DND-41 (cell line): Measurements from ENCODE around the gene WNT3.

ENCODE experiments used
- EZH2 ChIP-seq: IDR thresholded peaks from 3 replicates; pipeline ENCODE4 v1.6.1; 2012; ENCODE audit warnings: borderline replicate concordance, low read depth, mild to moderate bottlenecking, moderate library complexity, low read length, inconsistent platforms; ENCODE audit not compliant: severe bottlenecking
- TF ChIP-seq, protein P1 (sequence below): IDR thresholded peaks from 2 replicates; pipeline ENCODE4 v1.5.1; 2012; ENCODE audit warnings: borderline replicate concordance, low read length, moderate library complexity, mild to moderate bottlenecking; ENCODE audit not compliant: poor library complexity, severe bottlenecking; ENCODE audit errors: extremely low read depth

DNA sequence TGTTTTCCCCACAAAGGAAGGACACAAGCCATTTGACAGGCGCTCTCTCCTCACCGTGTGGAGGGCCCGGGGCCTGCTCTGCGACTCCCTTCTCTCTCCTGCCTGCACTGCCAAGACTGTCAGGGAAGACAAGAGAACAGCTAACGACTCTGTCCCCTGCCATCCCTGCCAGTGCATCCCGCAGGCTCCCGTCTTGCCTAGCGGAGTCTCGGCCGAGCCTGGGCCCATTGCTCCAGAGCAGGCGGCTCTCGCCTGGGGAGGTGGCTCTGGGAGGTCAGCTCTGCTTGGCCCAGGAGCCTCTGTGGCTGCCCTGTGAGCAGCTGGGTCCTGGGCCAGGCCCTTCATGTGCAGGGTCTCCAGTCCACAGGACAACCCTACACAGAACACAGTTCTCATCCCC lies 53.0 kb downstream of the WNT3 start:
- TF ChIP-seq, protein P1, sequence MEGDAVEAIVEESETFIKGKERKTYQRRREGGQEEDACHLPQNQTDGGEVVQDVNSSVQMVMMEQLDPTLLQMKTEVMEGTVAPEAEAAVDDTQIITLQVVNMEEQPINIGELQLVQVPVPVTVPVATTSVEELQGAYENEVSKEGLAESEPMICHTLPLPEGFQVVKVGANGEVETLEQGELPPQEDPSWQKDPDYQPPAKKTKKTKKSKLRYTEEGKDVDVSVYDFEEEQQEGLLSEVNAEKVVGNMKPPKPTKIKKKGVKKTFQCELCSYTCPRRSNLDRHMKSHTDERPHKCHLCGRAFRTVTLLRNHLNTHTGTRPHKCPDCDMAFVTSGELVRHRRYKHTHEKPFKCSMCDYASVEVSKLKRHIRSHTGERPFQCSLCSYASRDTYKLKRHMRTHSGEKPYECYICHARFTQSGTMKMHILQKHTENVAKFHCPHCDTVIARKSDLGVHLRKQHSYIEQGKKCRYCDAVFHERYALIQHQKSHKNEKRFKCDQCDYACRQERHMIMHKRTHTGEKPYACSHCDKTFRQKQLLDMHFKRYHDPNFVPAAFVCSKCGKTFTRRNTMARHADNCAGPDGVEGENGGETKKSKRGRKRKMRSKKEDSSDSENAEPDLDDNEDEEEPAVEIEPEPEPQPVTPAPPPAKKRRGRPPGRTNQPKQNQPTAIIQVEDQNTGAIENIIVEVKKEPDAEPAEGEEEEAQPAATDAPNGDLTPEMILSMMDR, result no peak
- no peak for TF ChIP-seq EZH2
